ENCODE measurements around the gene C7orf57.

C7orf57 gene

GRCh38 chr7:48109848-48110663 is 74.7 kb downstream of the C7orf57 start:
- peak; percentile 85 for DNase-seq (ENCODE audit: low read depth, low spot score)

DNA sequence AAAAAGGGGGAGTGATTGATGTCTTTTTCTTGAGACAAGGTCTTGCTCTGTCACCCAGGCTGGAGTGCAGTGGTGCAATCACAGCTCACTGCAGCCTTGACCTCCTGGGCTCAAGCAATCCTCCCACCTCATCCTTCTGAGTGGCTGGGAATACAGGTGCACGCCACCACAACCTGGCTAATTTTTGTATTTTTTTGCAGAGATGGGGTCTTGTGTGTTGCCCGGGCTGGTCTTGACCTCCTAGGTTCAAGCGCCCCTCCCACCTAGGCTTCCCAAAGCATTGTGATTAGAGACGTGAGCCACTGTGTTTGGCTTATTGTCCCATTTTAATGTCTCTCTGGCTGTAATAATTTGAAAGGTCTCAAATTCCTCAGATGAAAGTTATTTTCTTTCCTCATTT is 75.5 kb downstream of the C7orf57 start:
- no peak for DNase-seq (ENCODE audit: low read depth, low spot score)

Measured in ELF-1 (cell line).